Muscle of leg (tissue), 11 donors: ENCODE results near the gene TSEN15. TPM values are rescaled to one million over a fixed set of nuclear protein-coding genes. Genes with fewer than 3 reads are reported as not detected.
A peak's percentile ranks its signal among the peaks of the same experiment; 100 is the strongest.

ENCODE experiments used
- DNase-seq: peaks from one replicate; pipeline ENCODE4 v3.0.0; 2013
- H3K27ac ChIP-seq: one replicate; pipeline ENCODE4 v1.5.1; 2013; ENCODE audit warnings: mild to moderate bottlenecking, low read length, control low read depth
- H3K27me3 ChIP-seq: one replicate; pipeline ENCODE4 v1.6.1; 2013; ENCODE audit warnings: low read length; ENCODE audit not compliant: control insufficient read depth, insufficient read depth
- H3K36me3 ChIP-seq: one replicate; pipeline ENCODE4 v1.6.1; 2013; ENCODE audit warnings: low read length; ENCODE audit not compliant: control insufficient read depth, insufficient read depth
- H3K4me1 ChIP-seq: one replicate; pipeline ENCODE4 v1.6.1; 2013; ENCODE audit warnings: low read length; ENCODE audit not compliant: control insufficient read depth, insufficient read depth
- H3K4me3 ChIP-seq: one replicate; pipeline ENCODE4 v1.5.1; 2013; ENCODE audit warnings: low read length, control low read depth
- H3K9me3 ChIP-seq: replicated peaks from 2 replicates; pipeline ENCODE4 v1.6.1; 2013; ENCODE audit warnings: low read depth, low read length; ENCODE audit not compliant: control insufficient read depth
- WGBS: methylation state at CpG from one replicate; pipeline ENCODE4 v1.1.5; 2013; ENCODE audit warnings: missing lambda C conversion rate; ENCODE audit not compliant: insufficient coverage; 5-methylcytosine and 5-hydroxymethylcytosine counted together
- polyA plus RNA-seq, 8 donors: library from polyadenylated mRNA; unstranded; fragments of 120-200 nt; gene quantifications; one replicate each; pipeline versions ENCODE4 v1.2.1 to v1.2.3, GENCODE V29; 2013; ENCODE audit warnings: inconsistent platforms in 1 of 8, low replicate concordance in 1 of 8; ENCODE audit not compliant: insufficient read length in 8 of 8, insufficient read depth in 1 of 8
- total RNA-seq: library from RNA; stranded (reverse); fragments of 120-200 nt; gene quantifications from one replicate; pipeline ENCODE4 v1.2.4, GENCODE V29; 2013

TSEN15 gene
- total and polyA plus RNA-seq, 9 donors: 30.4 to 42.2 (median 34.1) TPM

DNA sequence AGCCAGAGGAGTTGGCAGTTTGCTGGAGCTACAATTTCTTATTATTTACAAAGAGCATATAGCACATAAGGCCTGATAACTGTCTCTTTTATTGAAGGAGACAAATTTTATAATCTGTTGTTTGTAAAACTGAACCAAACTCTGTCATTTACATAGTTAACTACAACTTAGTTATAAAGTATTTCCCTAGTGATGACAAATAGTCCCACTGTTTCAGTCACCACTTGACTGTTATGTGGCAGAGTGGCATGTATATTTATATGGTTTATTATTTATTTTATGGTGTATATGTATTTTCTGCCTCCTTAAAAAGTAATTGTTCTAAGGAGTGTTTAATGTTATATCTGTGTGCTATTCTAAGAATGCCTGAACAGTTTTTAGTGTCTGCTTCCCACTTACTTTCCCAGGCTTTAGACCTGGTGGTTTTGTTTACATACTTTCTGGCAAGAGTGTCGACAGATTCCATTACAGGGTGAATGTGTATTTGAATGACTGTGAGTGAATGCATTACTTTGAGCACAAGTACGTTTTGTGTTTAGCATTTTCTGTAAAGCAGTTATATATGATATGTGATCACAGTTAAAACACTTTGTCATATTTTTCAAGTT lies 10.0 kb downstream of the TSEN15 start:
- no peak overlapping the region for H3K27ac ChIP-seq
- peaks cover 10% of the 10 kb centered on the region for H3K36me3 ChIP-seq
- DNase-seq: no peak
- H3K27me3 ChIP-seq: no peaks in the 10 kb centered on the region
- H3K4me3 ChIP-seq: no peak overlapping the region
- H3K9me3 ChIP-seq: no peaks in the 10 kb centered on the region
- no peaks in the 10 kb centered on the region for H3K4me1 ChIP-seq
- no CpG with 5 or more reads among the region's 2 CpGs for WGBS

DNA sequence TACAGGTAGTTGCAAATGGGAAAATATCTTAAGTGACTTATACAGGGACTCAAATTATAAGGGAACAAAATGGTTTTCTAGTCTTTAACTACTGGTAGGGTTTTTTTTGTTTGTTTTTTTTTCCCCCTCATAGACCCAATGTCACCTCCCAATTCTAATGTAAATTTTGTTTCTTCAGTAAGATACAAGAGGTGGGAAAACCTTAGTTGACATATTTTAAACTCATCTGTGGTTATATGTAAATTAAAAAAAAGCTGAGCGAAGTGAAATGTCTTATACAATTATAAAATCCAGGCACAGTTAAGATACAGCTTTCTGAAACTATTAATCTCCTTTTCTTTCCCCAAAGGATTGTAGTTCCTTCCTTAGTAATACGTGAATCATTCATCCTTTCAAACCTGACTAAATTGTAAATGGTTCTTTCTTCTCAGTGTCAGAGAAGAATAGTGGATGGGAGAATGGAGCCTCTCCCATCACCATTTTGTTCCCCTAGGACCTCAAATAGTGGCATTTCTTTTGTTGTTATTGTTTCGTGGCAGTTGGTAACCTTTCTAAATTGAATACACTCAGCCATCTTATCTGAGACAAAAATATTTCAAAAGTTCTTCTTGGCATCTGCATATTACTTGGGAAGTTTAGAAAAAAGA lies 11.2 kb downstream of the TSEN15 start:
- Histone ChIP-seq H3K4me1 (no peaks in the 10 kb centered on the region), H3K27ac (no peak overlapping the region), H3K36me3 (peaks cover 8% of the 10 kb centered on the region), H3K9me3 (no peaks in the 10 kb centered on the region), H3K27me3 (no peaks in the 10 kb centered on the region), H3K4me3 (no peak overlapping the region)
- DNase-seq: no peak
- WGBS: no CpG with 5 or more reads among the region's 3 CpGs

GRCh38 chr1:184065559-184065958 lies 14.0 kb downstream of the TSEN15 start:
- Histone ChIP-seq H3K36me3 (peaks cover 6% of the 10 kb centered on the region), H3K4me1 (no peaks in the 10 kb centered on the region), H3K9me3 (no peaks in the 10 kb centered on the region), H3K27me3 (no peaks in the 10 kb centered on the region), H3K27ac (no peak overlapping the region), H3K4me3 (no peak overlapping the region)
- DNase-seq: no peak

DNA sequence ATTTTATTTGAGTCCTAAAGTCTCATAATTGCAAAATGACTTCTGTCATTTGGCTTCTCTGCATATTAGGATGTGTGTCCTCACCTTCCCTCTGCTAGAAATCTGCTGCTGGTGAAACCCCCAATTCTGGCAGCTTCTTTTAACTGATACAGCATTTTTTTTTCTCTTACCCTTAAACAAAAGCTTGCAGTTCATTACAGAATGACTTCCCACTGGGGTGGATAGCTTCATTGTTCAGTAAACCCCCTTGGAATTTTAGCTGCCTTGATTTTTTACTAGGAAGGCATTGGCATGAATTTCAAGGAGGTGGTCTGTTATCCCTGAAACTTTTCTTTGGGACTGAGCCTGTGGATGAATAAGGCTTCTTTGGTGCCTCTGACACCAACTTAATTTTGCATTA lies 16.8 kb downstream of the TSEN15 start:
- H3K4me3 ChIP-seq: no peak overlapping the region
- H3K4me1 ChIP-seq: no peaks in the 10 kb centered on the region
- H3K27ac ChIP-seq: no peak overlapping the region
- H3K9me3 ChIP-seq: no peaks in the 10 kb centered on the region
- H3K27me3 ChIP-seq: no peaks in the 10 kb centered on the region
- peaks cover 6% of the 10 kb centered on the region for H3K36me3 ChIP-seq
- DNase-seq: no peak

DNA sequence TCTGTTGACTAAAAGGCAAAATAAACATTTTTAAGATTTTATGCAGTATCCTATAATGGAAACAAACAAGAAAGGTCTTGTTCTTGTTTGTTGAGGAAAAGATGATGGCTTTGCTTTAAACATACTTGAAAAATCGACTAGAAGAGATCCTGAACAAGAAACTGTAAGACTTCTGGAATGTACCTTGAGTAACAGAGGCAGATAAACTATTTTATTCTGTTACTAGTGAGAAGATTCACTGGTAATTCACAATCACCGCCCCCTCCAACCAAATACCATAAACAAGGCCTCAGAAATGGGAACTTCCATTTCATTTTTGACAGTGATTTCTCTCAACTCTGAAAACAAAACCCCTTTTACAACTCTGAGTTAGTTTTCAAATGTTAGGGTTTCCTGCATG lies 18.1 kb downstream of the TSEN15 start:
- Histone ChIP-seq H3K36me3 (peaks cover 5% of the 10 kb centered on the region), H3K27ac (no peak overlapping the region), H3K4me3 (no peak overlapping the region), H3K4me1 (no peaks in the 10 kb centered on the region), H3K27me3 (no peaks in the 10 kb centered on the region), H3K9me3 (no peaks in the 10 kb centered on the region)
- DNase-seq: no peak
- no CpG with 5 or more reads among the region's 2 CpGs for WGBS

- no peak overlapping the region for H3K27ac ChIP-seq
- H3K4me3 ChIP-seq: no peak overlapping the region
- no CpG with 5 or more reads among the region's 2 CpGs for WGBS
- H3K9me3 ChIP-seq: peaks cover 6% of the 10 kb centered on the region
- no peak for DNase-seq
- H3K27me3 ChIP-seq: no peaks in the 10 kb centered on the region
- no peaks in the 10 kb centered on the region for H3K4me1 ChIP-seq
- H3K36me3 ChIP-seq: peaks cover 2% of the 10 kb centered on the region
Observed at GRCh38 chr1:184072376-184072775, 20.8 kb downstream of the TSEN15 start.

DNA sequence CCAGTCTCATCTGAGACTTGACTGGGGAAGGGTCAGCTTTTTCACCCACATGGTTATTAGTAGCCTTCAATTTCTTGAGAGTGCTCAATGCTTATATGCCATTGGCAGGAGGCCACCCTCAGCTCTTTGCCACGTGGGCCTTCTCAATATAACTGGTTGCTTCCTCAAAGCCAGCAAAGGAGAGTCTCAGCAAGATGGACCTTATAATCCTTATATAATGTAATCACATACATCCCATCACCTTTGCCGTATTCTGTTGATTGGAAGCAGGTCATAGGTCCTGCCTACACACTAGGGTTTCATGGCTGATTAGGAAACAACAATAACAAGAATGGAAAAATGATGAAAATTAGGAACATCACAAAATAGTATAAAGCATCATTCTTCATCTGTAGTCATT lies 22.9 kb downstream of the TSEN15 start:
- no peak overlapping the region for H3K4me3 ChIP-seq
- H3K9me3 ChIP-seq: peaks cover 6% of the 10 kb centered on the region
- no CpG with 5 or more reads among the region's 2 CpGs for WGBS
- no peaks in the 10 kb centered on the region for H3K27me3 ChIP-seq
- H3K36me3 ChIP-seq: peaks cover 2% of the 10 kb centered on the region
- H3K27ac ChIP-seq: no peak overlapping the region
- H3K4me1 ChIP-seq: peaks cover 4% of the 10 kb centered on the region
- DNase-seq: no peak

GRCh38 chr1:184075055-184076029 lies 23.8 kb downstream of the TSEN15 start:
- H3K4me1 ChIP-seq: peaks cover 5% of the 10 kb centered on the region
- H3K27me3 ChIP-seq: no peaks in the 10 kb centered on the region
- H3K9me3 ChIP-seq: peaks cover 6% of the 10 kb centered on the region
- no peak overlapping the region for H3K4me3 ChIP-seq
- peaks cover 2% of the 10 kb centered on the region for H3K36me3 ChIP-seq
- H3K27ac ChIP-seq: peak overlapping the region; percentile 39
- WGBS: no CpG with 5 or more reads among the region's 4 CpGs
- DNase-seq: peak; percentile 91

DNA sequence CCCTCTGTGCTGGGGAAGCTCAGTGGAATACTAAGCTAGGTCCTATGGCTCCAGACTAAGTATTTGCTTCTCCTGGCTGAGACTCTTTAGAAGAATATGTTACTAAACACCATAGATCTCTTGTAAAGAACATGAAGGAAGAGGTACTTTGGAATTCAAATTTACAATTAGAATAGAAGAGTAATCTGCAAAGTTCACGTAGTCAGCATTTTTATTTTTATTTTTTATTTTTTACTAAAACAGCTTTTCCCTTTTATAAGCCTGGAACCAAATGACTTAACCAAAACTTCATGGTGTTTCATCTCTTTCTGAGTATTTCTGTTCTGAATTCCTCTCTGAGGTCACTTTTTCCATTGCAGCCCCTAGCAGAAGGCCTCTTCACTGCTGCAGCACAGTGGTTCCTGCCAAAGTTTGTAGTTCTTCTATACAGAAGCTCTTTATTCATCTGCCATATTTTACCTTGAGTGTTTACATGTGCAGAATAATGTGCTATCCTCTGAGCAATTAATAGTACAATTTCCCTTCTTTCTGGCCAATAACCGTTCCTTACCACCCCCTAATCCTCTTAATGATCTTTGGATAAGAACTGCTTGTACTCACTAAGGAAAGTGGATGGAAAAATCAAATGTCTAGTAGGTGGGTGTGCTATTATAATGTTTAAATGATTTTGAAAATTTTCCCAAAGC lies 27.2 kb downstream of the TSEN15 start:
- Histone ChIP-seq H3K4me3 (no peak overlapping the region), H3K36me3 (peaks cover 2% of the 10 kb centered on the region), H3K27ac (peak overlapping the region; percentile 89), H3K4me1 (peaks cover 13% of the 10 kb centered on the region), H3K27me3 (no peaks in the 10 kb centered on the region), H3K9me3 (peaks cover 6% of the 10 kb centered on the region)
- WGBS: no CpG with 5 or more reads among the region's 2 CpGs
- peak; percentile 98 for DNase-seq

- no peaks in the 10 kb centered on the region for H3K36me3 ChIP-seq
- peaks cover 6% of the 10 kb centered on the region for H3K9me3 ChIP-seq
- H3K4me3 ChIP-seq: no peak overlapping the region
- peaks cover 13% of the 10 kb centered on the region for H3K4me1 ChIP-seq
- no peak overlapping the region for H3K27ac ChIP-seq
- no peaks in the 10 kb centered on the region for H3K27me3 ChIP-seq
- DNase-seq: peak; percentile 54
Observed at GRCh38 chr1:184080309-184080708, 28.8 kb downstream of the TSEN15 start.
